Midbrain (tissue), 1 donor: ENCODE measurements around the gene HOXD8.

Experiments
- DNase-seq: peaks from one replicate; lab custom pipeline; 2025; lab: John Stamatoyannopoulos, UW

The HOXD8 gene

DNA sequence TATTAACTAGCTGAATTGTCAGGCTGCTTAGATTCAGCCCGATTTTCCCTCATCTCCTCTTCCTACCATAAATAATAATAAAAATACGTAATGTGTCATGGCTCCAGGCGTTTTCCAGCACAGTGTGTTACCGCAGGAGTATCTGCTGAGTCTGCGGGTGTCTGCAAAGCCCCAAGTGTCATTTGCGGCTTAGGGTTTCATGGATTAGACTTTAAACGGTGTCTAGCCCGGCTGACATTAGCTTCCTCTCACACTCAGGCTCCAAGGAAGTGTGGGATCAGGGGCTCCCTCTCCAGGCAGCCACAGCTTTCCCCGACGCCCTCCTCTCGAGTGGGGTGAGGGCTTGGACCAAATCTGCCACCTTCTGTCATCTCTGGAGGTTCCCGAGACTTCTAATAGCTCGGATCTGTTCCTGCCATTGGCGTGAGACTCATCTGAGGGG lies 44.9 kb downstream of the HOXD8 start:
- DNase-seq, result peak; percentile 39

DNA sequence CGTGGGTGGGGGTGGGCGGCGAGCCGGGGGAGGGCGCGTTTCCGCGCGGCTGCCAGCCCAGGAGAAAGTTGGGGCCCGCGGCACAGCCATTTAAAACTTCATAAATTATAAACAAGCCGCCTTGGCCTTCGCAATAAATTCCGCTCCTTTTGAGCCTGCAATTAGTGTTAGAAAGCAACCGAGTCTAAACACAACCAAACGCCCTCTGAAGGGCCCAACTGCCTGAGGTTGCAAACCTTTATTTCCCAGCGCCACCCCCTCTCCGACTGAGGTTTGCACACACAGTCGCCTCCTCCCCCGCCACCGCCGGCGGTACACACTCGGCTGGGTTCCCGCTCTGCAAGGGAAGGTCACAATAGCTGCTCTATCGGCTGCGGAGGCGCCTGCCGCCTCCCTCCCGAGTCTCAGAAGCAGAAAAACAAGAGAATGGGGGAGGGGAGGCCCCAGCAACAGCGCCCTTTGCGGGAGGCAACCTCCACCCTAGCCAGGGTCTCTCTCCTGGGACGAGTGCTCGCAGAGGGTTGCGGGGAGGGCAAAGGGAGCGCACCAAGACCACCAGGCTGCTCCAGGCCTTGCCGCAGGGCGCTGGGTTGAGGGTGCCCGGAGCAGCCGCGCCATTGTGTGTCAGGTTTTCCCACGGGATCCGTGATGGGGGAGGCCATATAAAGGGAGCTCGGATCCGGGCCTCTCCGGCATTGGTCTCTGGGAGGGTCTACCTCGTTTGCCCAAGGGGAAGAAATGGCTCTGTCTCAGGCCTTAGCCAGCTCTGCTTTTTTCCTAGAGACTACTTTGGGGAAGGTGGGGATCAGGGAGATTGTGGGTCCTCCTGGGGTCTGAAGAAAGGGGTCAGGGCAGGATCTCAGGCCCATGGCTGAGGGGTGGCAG lies 45.6 kb downstream of the HOXD8 start:
- DNase-seq, result peak; percentile 74

DNA sequence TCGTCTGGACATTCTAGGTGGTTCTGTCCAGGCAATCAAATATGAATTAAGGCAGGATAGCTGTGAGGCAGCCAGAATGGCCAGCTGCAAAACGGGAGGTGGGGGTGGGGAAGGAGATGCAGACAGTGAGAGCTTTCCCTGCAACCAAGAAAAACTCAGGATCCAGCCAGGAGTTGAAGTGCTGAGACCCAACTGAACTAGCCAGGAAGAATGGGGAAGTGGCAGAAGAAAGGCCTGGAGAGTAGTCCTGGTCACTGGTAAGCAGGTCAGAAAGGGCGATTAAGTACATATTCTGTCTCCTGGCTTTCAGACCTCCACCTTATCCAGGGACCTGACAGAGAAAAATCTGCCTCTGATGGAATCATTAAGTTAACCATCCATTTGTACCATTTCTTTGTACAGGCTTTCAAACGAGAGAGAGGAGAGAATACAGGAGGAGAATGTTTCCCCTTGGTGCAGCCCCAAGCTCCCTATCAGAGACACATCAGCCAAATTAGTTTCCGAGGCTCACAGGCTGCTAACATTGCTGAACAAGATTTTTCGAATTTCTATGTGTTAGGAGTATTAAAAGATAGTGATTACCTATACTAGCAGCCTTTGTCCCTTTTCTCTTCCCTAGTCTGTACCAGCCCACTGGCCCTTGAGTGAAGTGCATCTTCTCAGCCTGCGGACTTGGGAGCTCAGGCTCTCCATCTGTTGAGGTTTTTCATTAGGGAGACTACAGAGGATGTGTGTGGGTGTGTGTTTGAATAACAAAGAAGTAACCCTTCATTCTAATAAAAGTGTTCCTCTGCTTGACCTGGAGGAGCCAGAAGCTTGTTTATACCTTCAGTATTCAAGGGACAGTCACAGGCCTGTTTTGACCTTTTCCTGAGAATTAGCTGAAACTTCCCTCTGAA lies 46.5 kb downstream of the HOXD8 start:
- peak; percentile 20 for DNase-seq

DNA sequence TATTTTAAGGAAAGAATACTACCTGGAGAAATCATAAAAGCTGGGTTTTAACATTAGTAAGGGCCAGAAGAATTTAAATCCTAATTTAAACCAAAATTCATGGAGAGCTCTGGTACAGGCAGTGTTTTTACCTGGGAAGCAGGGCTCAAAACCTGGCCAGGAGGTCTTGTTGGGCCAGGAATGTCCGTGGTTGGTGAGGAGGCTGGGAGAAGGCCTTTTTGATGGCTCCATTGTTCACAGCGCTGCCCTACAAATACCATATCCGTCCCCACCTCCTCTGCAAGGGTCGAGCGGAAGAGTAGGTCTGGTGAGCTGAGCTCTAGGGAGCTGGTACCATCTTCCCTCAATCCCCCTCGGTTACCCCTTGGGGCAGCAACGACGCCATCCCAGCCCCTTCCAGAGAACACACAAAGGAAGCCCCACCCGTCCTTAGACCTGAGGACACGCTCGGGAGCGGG lies 48.1 kb downstream of the HOXD8 start:
- DNase-seq, result no peak

DNA sequence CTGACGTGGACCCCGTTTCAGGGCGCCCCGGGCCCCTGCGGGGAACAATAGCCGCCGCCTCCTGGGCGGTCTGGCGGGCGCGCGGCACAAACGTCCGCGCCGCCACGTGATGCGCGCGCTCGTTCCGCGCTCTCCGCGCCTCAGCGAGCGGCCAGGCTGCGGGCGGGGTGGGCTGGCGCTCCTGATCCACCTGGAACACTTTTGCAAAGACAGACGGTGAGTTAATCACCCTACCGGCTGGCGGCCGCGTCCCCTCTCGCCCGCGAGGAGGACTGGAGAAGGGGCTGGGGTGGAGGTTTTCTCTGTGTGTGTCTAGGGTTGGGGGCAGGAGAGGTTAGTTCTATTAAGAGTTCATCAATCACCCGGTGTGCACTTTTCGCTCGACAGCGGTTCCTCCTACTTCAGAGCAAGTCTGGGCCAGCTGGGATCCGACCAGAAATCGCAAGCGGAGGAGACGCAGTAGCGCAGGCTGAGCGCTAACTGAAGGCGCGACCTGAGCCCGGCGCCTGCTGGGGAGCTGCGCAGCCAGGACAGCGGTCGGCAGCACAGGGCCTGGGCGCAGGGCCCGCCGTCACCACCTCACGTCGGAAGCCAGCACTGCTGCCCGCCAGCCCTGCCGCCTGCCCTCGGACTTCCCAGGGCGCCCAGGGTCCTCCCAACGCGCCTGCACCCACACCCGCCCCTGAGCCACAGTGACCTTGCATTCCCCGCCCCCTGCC lies 48.7 kb downstream of the HOXD8 start:
- DNase-seq, result no peak

DNA sequence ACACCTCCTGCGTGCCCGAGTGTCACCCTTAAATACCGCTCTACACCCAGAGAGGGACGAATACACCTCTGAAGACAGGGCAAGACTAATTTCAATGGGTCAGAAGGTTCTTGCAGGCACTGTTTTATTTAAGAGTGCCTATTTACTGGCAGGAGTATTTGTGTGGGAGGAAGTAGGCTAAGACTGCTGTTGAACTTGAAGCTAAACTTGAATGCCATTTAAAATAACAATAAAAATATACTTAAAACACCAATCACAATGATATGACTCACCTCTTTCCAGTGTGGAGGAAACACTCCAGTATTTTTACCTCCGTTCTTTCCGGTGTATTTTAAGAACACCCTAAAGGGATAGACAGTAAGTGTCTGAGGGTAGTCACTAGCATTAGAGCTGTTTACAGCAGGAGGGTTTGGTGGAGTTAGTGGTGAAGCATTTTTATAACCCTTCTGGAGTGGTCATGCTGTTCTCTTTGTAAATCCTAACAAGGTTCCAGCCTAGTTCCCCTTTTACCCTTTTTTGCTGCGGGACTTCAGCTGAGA lies 49.3 kb downstream of the HOXD8 start:
- DNase-seq, result no peak

DNA sequence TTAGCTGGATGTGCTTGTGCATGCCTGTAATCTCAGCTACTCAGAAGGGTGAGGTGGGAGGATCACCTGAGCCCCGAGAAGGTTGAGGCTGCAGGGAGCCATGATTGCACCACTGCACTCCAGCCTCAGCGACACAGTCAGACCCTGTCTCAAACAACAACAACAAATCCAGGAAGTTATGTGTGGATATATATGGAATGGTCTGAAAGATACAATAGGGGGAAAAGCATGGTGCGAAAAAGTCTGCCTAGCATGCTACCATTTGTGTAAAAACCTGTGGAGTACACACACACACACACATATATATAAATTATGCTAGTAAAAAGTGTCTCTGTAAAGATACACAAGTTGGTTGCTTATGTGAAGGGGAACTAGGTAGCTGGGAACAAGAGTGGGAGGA lies 52.0 kb downstream of the HOXD8 start:
- DNase-seq, result no peak
